GM19023 (cell line): Measurements from ENCODE around the gene CDK14.

Experiments used
- ATAC-seq: cut with Tn5 transposase; IDR thresholded peaks from one replicate; pipeline ENCODE4 v1.9.1; 2021; ENCODE audit warnings: mild to moderate bottlenecking, moderate library complexity; ENCODE audit not compliant: unreplicated experiment

Gene CDK14

DNA sequence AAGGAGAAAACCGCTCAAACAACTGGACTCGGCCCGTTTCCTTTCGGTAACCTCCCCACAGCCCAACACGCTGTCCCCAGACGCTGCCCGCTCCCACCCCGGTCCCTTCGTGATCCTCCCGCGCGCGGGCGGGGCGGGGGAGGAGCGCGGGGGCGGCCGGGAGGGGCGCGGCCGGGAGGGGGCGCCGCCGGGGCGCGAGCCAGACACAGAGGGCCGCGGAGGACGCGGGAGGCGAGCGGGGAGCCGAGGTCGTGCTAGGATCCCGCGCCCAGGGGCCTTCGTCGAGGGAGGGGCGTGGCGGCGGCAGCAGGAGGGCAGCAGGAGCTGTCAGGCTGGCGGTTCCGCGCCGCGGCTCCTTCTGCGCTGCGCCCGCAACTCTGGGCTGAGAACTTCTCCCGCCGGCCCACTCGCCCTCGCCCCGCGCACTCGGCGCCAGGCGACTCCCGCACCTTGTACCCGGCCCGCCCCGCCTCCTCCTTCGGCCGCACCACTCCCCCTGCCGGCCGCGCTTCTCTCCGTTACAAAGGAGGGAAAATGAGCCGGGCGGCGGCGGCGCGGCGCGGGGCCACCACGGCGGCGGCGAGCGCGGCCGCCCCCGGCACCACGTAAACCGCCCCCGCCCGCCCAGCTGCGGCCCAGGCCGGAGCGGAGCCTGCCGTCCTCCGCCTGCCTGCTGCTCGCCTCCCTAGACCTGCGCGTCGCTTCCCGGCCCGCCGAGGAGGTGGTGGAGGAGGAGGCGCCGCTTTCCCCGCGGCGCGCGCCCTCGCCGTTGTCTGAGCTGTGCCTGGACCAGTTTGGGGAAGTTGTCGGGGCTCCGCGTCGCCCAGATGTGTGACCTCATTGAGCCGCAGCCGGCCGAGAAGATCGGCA is at the start of gene CDK14:
TSS of gene CDK14 (plus strand) at position 521 of the 870 bp plus-strand sequence. CDS start at position 828, 307 bp downstream.
- ATAC-seq: peak; percentile 65

DNA sequence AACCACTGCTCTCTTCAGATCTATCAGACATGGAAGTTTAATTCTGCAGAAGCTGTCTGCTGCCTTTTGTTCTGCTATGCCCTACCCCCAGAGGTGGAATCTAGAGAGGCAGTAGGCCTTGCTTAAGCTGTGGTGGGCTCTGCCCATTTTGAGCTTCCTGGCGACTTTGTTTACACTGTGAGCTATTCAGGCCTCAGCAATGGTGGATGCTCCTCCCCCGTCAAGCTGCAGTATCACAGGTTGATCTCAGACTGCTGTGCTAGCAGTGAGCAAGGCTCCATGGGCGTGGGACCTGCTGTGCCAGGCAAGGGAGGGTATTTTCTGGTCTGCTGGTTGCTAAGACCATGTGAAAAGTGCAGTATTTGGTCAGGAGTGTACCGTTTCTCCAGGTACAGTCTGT is 45.1 kb upstream of the CDK14 start:
- ATAC-seq: no peak

DNA sequence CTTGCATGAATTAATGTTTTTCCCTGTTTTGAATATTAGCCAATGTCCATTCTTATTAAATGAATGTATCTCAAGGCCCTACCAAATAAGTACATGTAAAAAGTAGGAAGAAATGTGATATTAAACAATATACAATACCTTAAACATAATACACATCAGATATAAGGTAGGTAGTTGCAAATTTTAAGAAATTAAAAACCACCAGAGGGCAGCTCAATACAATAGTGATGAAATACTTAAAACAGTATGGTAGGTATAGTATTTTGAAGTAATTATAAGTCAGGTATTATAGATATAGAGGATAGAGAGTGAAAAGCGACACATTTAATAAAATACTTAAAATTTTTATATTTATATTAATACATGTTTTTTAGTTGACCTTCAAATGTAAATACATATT is 43.6 kb upstream of the CDK14 start:
- no peak for ATAC-seq

DNA sequence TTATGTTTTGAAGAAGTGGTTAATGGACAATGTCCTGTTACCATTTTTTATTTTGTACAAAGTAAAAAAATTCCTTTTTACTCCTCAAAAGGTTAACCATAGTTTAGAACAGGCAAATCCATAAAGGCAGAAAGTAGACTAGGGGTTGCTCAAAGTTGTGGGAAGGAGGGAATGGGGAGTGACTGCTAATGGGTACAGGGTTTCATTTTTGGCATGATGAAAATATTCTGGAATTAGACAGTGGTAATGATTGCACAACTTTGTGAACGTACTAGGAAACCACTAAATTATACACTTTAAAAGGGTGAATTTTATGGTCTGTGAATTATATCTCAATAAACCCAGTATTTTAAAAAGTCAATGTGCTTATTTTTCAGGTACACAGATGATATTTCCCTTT is 35.4 kb upstream of the CDK14 start:
- ATAC-seq: no peak

DNA sequence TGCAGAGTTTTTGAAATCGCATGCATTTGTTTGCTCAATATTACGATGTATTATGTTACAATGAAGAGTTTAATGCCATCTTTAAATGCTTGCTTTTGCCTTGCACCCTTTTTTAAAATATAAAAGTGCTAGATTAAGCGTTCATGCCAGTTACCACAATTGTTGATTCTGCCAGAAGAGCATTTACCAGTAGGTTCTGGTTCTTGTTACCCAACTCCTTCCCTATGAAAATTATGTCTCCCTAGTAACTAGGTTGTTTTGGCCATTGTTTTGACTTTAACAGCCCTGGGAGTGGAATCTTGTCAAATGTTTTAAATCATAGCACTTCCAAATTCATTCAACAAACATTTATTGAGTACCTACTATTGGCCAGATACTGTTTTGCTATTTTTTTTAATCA is 32.8 kb upstream of the CDK14 start:
- ATAC-seq: no peak

DNA sequence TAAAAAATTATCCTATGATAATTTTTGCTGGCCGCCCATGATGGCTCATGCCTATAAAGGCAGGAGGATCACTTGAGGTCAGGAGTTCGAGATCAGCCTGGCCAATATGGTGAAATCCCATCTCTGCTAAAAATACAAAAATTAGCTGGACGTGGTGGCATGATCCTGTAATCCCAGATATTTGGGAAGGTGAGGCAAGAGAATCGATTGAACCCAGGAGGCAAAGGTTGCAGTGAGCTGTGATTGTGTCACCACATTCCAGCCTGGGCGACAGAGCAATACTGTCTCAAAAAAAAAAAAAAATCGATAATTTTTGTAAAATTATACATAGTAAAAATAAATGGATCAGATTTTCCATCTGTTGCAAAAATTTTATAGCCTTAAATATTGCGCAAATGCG is 31.7 kb upstream of the CDK14 start:
- no peak for ATAC-seq

DNA sequence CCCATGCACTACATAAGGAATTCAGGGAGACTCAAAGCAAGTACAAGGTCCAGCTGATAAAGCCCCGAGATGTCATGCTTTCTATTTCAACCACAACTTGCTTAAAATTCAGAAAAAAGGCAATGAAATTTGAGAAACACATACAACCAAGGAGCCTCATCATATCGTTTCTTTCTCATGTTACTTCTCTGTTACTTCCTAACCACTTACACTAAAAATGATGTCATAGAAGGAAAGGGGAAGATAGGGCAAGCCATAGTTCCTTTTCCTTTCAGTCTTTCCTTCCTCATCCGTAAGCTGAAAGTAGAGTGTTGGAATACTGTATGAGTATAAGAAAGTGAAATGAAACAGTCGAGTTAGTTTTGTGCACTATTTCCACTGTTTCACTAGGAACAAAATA is 27.9 kb upstream of the CDK14 start:
- ATAC-seq: no peak

DNA sequence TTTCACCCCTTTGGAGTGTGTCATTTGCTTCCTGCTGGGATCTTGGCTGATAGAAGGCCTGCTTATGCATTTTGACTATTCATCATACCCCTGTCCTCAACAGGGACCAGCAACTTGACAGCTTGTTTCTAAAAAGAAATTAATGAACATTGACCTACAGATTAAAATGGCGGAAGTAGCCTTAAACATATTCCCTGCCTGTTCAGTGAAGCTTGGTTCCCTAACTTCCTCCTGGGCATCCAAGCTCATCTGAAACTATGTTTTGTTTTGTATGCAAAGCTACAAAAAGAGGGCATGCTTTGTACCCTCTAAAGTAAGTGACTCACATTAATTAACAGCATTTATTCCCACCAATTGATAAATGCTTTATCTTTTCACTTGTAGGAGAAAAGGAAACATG is 26.8 kb upstream of the CDK14 start:
- ATAC-seq: no peak

DNA sequence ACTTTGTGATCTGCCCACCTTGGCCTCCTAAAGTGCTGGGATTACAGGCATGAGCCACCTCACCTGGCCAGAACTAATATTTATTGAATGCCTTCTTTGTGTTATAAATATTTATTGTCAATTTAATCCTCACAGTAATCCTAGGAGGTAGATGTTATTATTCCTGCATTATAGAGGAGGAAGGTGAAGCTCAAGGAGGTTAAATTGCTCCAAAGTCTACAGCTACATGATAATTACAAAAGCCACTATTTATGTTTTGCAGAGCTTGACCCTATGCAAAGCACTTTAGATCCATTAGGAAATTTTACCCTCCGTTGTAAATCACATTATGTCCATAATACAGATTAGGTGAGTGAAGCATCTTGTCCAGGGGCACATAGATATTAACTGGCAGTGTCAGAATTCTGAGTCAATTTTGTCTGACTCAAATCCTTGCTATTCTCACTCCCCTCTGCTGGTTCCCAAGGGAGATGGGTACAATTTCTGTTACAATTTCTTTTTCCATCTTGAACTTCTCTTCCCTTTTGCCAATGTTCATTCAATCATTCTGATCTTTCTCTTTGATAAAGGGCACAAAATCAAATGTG is 25.7 kb upstream of the CDK14 start:
- ATAC-seq: no peak

DNA sequence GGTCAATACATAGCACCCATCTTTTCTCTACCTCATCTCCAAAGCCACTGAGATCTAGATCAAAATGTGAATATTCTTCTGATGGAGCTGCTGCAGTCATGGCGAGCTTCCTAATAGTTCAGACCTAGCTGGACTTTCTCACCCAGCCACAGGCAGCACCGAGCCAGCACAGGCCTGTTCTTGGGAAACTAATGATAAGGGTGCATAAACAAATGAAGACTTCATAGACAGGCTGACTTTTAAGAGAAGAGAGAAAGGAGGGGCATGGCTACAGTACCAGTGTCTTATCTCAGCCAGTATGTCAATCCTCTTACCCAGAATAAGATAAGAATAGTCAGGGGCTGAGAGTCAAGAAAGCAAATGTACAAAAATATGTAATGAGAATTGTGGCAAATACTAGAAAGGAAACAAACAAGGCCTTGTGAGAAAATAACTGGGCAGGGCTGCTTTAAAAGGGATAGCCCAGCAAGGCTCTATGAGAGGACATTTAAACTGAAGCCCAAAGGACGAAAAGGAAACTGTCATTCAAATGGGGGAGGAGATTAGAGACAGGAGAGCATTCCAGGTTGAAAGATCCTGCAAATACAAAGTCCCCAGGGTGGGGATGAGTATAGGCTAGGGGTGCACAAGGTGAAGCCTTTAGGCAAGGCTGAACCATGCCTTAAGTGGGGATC is 21.8 kb upstream of the CDK14 start:
- ATAC-seq: no peak

DNA sequence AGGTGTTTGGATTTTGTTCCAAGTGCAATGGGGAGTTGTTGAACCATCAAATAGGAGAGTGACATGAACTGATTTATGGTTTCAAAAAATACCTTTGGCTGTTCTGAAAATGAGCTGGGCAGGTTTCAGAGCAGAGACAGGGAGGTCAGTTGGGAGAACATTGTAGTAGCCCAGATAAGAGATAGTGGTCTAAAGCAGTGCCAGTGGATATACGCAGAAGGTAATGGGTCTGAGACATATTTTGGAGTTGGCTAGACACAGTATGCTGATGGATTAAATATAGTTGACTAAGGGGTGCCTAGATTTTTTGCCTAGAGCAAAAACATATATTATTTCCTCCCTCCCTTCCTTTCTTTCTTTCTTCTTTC is 21.3 kb upstream of the CDK14 start:
- ATAC-seq: no peak

DNA sequence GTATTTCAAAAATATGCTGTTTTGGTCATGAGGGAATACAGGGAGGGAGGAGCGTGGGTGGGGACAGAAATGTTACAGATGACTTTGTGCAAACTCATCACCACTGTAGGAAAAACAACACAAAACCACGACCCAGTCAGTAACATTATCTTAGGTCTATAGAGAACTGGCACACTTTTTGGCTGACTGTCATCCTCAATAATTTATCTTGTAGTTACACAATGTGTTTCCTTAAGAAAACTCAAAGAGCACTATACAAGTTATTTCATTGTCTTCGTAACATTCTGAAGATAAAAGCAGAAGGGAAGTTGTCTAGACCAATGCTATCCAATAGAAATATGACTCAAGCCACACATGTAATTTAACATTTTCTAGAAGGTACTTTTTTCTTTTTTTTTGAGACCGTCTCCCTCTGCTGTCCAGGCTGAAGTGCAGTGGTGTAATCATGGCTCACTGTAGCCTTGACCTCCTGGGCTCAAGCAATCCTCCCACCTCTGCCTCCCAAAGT is 16.9 kb upstream of the CDK14 start:
- ATAC-seq: no peak

DNA sequence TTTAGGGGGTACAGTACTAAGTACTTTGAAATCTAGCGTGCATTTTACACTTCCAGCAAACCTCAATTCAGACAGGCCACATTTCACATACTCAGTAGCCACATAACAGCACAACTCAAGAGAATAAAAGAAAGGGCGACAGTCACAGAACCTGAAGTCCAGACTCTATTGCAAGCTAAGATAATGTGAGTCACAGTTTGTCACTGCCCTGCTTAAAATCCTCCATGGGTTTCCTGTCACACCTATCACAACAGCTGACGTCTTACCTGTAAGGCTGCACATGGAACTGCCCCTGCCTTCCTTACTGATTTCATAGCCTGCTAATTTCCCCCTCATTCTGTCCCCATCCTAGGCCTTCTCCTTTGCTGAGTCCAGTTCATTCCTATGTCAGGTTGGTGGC is 16.1 kb upstream of the CDK14 start:
- ATAC-seq: no peak

DNA sequence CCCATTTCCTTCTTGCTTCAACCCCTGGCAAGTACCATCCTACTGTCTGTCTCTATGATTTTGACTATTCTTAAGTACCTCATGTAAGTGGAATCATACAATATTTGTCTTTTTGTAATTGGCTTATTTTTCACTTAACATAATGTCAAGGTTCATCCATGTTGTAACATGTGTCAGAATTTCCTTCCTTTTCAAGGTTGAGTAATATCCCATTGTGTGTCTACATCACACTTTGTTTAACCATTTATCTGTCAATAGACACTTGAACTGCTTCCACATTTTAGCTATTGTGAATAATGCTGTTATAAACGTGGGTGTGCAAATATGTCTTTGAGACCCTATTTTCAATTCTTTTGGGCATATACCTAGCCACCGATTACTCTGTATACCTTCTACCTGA is 14.0 kb upstream of the CDK14 start:
- no peak for ATAC-seq

DNA sequence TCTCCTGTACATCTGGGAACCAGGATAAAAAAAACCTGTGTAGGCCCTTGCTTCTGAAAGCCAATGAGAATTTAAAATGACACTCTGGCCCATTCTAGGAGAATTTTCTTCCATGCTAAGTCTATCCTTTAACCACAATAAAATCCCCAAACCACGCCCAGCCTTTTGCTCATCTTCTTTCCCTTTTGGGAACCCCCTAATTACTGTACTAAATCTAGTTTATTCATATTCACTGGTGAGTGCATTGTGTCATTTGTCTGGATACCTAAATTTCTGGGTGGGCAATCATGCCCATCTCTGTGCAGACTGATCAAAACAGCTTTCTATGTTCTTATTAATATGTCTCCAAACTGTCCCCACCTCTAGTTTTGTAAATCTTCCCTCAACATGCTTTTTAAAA is 11.7 kb upstream of the CDK14 start:
- no peak for ATAC-seq

DNA sequence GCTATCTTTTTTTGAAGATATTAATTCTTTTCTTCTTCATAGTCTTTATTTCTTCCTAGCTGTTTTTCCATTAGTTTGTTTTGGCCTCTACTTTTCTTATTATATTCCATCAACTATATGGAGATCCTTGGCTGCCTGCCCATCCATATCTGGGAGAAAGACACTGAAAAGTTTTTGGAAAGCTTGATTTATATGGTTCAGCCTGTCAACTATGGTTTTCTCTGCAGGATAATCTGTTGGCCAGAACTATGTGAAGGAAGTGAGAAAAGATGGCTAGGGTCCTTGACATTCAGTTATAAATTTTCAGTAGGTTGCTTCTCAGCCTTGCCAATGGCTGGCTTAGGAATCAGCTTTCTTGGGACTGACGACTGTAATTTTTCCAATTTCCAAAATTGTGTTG is 10.0 kb upstream of the CDK14 start:
- ATAC-seq: no peak

DNA sequence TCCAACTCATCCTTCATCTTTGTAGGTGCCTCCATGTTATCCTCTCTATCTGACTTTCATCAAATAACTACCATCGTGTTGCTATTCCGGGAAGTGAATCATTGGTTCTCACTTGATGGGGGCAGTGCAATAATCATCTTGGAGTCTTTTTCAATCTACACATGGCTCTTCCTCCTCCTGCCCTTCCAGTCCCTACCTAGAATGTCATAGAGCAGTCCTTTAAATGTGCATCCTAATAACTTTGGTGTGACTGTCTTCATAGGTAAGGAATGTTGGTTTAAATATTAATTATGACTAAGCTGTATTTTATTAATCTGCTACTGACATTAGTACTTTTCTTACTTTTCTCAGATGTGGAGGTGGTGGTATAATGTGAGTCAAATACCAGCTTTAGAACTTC is 8.4 kb upstream of the CDK14 start:
- no peak for ATAC-seq

DNA sequence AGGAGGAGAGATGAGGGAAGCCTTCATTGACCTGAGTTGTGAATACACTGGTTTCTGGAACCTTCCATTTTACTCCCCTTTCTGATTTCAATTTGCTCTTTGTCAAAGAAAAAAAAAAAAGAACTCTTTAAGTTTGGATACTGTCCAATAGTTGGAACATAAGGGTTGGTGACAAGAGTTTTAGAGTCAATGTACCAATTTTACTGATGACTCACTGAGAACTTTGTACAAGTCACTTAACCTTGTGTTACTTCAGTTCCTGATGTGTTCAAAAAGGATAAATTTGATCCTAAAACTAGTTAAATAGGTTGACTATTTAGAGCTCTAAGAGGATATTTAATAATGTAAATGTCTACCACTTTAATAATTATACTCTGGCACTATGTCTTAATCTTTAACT is 4.1 kb upstream of the CDK14 start:
- no peak for ATAC-seq

DNA sequence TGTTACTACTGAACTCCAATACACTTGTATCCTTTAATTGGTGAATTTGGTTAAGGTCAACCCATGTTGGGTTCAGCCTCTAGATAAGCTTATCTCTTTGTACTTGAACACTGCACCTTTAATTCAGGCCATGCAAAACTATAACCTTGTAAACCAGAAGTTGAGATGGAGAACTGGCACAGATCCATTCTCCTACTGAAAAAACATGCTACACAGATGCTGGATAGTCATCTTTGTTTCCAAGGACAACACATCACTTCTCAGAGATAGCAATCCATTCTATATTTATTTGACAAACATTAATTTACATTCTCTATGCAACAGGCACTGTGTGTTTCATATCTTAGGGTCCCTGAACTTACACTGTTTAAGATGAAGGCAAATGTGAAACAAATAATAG is 2.9 kb upstream of the CDK14 start:
- ATAC-seq: no peak

DNA sequence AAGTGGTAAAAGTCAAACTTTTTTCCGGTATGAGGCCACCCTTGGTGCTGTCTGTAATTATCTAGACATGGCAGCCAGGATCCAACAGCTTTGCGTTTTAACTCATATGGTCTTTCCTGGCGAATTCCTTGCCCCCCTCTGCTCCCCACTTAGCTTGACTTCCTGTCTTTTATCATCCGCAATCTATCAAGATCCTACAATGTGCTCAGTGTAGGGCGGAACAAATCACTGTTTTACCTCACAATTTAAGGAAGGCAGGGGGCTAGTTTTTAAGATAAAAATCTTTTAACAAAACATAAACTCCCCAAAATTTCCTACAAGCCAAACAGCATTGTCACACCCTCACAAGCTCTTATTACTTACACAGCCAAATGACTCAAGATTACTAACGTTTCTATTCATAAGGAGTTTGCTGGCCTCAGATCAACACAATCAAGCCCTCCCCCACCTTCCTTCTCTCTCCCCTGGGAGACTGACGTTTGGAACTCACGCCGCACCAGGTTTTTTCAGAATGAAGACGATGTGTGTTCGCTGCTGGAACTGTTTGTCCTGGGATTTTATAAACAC is 1.3 kb upstream of the CDK14 start:
- ATAC-seq: no peak

DNA sequence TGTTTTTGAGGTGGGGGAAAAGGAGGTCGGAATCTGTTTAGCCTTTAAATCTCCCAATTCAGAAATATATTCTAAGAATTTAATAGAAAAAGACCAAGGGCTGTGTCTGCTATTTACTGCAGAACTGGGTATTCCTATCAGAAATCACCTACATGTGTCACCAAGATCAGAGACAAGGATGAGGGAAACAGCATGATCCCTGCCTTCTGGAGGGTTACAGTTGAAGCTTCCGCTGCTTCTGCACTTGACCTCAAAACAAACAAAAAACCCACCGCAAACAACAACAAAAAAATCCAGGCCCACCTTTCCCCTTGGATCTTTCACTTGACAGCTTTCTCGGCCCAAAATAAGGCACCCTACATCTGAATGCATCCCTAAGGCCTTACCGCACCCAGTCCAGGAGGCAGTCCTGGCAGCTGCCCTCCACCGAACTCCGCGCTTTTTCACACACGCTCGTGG is 750 bp upstream of the CDK14 start:
- ATAC-seq: peak; percentile 18
